DMS53 treated with DMSO at 0.1 percent for 48 hours (cell line): ENCODE measurements around the gene TSPAN18.

Experiments used
- DNase-seq: peaks from one replicate; lab custom pipeline; 2025; ENCODE audit not compliant: unreplicated experiment; lab: John Stamatoyannopoulos, UW

TSPAN18 gene

DNA sequence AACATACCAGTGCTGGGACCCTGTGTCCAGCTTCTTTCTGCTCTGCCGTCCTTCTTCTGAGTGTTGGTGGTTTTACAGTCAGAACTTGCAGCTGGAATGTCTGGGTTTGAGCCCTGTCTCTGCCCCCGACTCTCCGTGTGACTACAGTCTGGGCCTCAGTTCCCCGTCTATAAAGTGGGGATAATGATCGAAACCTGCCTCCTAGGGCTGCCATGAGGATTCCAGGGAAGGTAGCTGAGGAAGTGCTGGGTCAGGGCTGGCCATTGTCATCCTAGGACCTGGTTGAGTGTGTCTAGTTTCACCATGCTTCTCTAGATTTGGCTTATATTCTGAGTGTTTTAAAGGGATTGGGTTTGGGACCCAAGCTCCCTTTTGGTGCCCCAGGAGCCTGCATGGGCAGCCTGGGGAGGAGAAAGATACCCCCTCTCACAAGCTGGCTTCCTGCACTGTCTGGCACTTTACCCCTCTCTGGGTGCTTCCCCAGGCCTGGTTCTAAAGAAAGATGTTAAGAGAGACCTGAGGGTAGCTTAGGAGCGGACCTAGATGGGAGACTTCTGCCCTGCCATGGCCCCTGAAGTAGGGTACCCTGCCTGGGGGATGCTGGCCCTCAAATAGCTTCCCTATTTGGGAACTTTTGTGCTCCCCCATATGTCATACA, 49.9 kb downstream of the TSPAN18 start:
- DNase-seq, result no peak

DNA sequence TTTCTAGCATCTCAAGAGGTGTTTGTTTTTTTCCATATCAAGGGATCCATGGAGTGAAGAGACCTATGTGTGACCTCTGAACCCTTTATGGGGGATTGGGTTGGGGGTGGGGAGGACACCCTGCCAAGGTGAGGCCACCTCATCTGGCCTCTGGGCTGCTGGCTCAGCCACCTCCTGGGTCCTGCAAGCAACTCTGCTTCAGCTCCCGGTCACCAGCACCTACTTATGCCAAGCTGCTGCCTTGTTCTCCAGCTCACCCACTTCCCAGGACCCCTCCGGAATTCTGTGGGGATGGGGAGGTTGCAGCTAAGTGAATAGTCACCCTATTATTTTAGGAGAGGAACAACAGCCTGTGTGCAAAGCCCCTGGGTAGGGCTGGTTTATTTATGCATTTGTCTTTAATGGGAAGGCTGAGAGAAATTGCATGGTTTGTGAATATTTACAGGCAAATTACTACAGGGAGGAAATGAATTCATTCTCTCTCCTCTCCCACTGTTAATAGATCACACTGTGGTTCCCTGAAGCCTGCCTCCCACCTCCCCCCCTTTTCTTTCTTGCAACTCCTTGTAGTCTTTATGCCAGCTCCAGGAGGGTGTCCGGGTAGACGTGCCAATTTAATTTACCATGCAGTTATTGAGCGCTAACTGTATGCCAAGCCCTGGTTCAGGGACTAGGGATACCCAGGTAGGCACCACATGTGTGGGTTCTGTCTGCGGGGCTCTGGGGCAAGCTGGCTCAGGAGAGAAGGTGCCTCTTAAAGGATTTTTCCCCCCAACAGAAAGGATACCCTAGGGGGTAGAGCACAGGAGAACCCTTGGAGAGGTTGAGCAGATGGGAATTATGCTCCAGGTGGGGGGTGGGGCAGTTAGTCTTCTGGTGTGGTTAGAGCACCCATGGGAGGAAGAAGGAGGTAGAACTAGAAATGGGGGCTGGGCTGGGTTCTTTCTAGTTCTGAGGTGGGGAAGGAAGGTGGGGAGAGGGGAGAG, 50.7 kb downstream of the TSPAN18 start:
- DNase-seq, result no peak

DNA sequence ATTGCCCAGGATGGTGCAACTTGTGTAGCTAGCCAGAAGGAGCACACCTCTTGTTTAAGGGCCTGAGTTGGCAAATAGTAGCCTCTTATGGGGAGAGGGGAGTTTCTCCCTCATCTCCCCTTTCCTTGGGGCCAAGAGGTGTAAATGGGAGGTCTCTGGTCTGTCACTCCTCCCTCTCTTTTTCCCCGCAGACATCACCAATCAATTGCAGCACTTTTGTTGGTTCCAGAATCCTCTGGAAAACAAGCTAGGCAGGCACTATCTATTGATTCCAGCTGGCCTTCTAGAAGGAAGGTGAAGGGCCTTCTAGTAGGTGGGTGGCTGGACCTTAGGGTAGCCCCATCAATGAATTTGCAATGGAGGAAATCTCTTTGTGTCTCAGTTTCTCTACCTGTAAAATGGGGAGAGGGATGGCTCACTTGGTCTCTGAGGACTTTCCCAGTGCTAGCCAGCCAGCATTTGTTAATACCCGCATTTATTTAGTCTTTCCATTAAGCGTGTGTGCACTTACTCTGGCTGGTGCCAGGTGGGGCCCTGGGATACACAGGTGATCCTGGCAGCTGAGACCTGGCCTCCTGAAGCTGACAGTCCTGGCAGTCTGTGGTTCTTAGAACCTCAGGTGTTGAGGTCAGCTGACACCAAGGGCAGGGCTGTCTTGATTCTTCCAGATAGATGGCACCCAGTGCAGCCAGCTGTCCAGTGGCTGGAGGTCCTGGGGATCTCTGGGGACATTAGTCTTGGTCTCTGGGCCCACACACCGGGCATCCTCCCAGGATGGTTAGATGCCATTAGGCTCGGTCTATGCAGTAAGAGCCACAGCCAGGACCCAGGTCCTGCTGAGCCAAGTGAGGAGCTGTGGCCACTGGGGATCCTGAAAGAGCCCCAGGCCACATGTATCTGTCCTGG, 51.7 kb downstream of the TSPAN18 start:
- no peak for DNase-seq

GRCh38 chr11:44779736-44780520, 53.2 kb downstream of the TSPAN18 start:
- no peak for DNase-seq

DNA sequence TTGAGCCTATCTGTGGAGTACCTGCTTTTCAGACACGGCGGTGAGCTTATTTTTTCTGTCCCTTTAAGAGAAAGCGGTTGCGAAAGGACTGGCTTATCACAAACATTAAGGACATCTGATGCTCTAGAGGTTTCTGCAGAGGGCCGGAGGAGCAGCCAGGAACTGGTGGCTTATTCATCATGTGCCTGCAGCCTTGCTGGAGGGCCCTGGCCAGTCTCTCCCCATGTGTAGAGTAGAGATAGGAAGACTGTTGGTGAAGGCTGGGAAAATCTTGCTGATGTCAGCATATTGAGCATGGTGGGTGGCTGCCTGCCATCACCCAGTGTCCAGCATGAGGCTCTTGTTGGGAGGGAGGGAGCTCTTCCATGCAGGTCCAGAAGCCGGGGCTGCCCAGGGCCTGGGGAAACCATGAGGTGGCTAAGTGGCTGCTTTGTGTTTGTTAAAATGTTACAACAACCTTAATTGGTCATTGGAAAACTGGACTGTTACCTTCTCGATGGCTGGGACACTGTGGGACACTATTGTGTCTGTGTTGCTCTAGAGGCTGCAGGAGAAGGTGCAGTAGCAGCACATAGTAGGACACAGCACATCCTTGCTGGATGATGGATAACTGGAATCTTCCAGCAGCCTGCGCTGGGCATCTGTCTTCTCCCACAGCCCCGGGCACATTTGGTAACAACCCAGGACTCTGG, 54.3 kb downstream of the TSPAN18 start:
- DNase-seq, result no peak

- DNase-seq, result no peak
These were observed 54.9 kb downstream of the TSPAN18 start for GRCh38 chr11:44781655-44782054.

- DNase-seq, result no peak
These were observed 55.7 kb downstream of the TSPAN18 start for GRCh38 chr11:44782478-44782877.

- DNase-seq, result no peak
These were observed 57.6 kb downstream of the TSPAN18 start for GRCh38 chr11:44784436-44784760.

DNA sequence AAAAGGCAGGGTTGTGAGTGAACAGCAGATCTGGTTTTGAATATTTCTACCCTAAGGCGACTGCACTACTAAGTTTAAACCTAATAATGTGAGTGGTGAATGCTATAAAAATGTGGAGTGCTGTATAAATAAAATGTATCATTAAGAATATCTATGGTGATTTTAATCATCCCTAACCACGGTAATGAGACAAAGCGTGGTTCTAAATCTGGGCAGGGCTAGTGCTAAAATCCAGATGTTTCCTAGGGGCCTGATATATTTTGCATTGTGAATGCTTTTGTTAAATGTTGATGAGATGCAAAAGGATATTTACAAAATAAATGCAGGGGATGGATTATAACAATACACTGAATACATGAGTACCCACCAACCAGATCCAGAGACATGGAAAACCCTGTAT, 58.1 kb downstream of the TSPAN18 start:
- no peak for DNase-seq

GRCh38 chr11:44785856-44786607, 59.3 kb downstream of the TSPAN18 start:
- DNase-seq, result no peak

GRCh38 chr11:44787070-44787469, 60.3 kb downstream of the TSPAN18 start:
- no peak for DNase-seq

GRCh38 chr11:44787981-44788380, 61.2 kb downstream of the TSPAN18 start:
- no peak for DNase-seq

- DNase-seq, result no peak
These were observed 61.9 kb downstream of the TSPAN18 start for GRCh38 chr11:44788536-44789261.

- DNase-seq, result no peak
These were observed 62.7 kb downstream of the TSPAN18 start for GRCh38 chr11:44789496-44789895.

GRCh38 chr11:44790211-44790610, 63.4 kb downstream of the TSPAN18 start:
- no peak for DNase-seq

GRCh38 chr11:44791316-44791925, 64.7 kb downstream of the TSPAN18 start:
- DNase-seq, result no peak

DNA sequence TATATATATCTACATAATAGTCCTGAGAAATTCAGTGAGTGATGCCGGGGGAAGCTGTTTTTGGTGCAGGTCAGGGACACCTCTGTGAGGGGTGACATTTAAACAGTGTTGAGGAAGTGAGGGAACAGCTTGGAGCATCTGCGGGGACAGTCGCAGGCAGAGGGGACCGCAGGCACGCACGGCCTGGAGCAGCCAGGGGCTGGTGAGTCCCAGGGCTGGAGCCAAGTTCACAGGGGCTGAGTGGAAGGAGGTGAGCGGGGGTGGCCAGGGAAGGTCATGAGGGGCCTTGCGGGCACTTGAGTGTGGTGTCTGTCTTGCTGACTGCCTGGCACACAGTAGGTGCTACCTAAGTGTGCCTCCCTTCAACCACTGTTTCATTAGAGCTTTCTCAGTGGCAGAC, 65.4 kb downstream of the TSPAN18 start:
- no peak for DNase-seq
